ENCODE data around the gene FGF14. TPM values are rescaled to one million over a fixed set of nuclear protein-coding genes. Genes with fewer than 3 reads are reported as not detected.
"Not testable (repeated sequence)": the region's sequence is repeated elsewhere in the genome, so short reads cannot be mapped to it uniquely, and the experiment has no call there.

The FGF14 gene
- polyA plus RNA-seq, 12 donors = 0.27 to 1.7 (median 0.86) TPM; not detected in 2

DNA sequence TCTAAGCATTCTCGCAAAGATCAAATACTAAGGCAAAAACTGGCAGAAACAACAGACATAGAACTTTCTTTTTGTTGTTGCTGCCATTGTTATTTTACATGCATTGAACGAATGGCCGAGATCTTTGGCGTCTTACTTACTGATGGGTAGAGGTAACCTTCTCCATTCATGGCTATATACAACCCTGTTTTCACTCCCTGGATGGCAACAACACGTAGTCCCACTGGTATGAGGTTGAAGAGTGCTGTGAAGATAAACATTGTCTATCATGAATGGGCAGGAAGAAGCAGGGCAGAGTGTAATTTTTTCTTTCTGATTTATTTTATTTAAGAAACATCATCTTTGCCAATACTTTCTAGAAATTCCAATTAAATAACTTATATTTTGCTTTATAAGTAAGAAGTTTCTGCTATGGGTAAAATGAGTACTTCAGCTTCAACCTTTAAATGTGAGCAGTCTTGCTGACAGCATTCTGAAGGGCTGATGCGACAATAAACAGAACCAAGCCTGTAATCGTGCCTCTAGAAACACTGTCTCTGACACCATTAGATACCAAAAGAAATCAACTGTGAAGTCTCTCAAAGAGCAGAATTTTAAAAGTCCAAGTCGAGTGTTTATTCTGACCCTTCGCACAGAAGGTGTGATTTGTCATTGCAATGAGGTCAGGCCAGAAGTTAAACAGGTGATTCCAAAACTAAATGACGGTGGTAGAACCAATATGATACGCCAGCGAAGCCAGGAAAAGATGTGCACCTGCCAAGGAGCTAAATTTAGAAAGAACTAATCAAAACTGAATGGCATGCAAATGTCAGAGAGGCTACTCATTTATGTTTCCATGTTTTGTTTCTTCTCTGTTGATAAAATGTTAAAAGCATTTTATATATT, 533.0 kb downstream of the FGF14 start:
- no peak for DNase-seq

GRCh38 chr13:101866889-101867581, 534.8 kb downstream of the FGF14 start:
- no peak for DNase-seq

DNA sequence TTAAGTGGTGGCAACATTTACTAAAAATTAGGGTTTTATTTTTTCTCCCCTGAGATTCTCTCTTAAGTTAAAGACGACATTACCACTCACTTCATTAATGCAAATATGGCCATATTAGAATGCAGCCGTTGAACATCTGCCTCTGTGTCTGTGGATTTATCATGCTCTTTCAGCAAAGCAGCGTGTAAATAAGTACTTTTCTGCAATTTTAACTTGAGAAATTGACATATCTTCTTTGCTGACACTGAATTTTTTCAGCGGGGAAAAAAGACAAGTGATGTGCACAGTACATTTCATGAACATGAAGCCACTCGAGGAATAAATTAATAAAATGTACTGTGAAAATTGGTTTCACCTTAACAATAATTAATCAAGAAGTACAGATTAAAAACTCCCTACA, 543.0 kb downstream of the FGF14 start:
- DNase-seq = no peak

DNA sequence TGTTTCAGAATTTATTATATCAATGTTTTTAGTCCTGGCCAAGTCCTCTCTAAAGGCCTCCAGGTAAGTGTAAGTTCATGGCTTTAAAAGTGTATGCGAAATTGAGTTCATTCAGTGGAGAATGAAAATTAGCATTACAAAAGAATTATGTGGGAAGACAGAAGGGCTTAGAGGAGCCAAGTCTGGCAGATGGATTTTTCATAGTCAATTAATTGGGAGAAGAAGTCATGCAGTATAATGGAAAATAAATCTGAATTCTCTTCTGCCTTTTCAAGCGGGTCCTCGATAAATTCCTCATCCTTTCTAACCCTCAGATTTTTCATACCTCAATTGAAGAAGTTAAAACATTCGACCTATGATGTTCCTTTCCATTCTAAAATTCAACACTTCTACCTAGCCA, 555.1 kb downstream of the FGF14 start:
- no peak for DNase-seq

DNA sequence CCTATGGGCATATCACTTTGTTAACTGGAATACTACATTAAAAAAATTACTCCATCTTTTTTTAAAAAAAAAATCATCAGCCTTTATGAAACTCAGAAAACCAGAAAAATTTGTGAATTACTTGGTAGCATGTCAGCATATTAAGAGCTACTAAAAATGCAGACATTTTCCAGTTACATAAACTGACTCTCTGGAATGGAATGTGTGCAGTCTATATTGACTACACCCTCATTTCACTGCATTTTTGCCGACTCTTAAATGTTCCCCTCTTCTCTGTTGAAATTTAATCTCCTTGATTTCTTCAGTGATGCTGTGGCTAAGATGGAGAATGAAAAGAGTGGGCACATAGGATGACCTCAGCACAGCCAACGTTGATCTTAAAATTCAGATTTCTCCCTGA, 555.6 kb downstream of the FGF14 start:
- DNase-seq = no peak

- DNase-seq = no peak
Observed at GRCh38 chr13:101845245-101846020, 556.4 kb downstream of the FGF14 start.

- DNase-seq = no peak
Observed at GRCh38 chr13:101841698-101842097, 560.1 kb downstream of the FGF14 start.

DNA sequence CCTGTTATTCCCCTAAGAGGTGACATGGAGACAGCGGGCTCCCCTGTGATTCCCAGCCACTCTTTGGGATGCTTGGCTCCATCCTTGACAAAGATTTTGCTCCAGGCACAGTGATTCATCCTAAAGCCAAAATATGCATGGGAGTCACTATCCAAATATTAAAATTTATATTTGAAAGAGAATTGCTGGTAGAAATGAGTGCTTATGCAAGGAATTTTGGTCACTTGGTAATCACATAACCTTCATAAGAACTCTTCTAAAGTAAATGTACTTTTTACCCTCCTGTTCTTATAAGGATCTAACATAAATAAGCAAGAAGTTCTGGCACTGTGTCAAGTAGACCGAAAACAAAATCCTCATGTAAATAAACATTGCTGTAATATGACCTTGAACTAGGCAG, 563.5 kb downstream of the FGF14 start:
- DNase-seq = no peak

DNA sequence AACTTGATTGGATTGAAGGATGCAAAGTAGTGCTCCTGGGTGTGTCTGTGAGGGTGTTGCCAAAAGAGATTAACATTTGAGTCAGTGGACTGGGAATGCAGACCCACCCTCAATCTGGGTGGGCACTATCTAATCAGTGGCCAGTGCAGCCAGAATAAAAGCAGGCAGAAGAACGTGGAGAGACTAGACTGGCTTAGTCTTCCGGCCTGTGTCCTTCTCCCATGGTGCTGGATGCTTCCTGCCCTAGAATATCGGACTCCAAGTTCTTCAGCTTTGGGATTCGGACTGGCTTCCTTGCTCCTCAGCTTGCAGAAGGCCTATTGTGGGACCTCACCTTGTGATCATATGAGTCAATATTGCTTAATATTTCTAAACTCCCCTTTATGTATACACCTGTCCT, 564.1 kb downstream of the FGF14 start:
- DNase-seq = not testable (repeated sequence)

DNA sequence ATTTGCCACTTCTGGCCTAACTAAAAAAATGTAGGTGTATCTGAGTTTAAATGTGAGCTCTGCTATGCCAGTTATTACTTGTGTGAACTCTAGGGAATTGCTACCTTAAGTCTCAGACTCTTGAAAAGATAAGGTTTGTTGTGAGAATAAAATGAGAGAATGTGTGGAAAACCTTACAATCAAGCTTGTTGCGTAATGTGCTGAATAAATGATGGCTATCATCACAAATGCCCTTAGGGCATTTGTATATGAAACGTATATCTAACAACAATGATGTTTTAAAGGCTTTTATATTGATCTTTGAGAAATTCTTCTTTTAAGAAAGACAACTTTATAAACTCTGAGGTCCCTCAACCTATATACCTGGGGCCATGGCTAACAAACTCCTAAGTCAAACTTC, 564.6 kb downstream of the FGF14 start:
- DNase-seq = no peak

GRCh38 chr13:101835920-101836319, 565.9 kb downstream of the FGF14 start:
- DNase-seq = no peak

GRCh38 chr13:101833671-101834070, 568.2 kb downstream of the FGF14 start:
- DNase-seq = no peak

DNA sequence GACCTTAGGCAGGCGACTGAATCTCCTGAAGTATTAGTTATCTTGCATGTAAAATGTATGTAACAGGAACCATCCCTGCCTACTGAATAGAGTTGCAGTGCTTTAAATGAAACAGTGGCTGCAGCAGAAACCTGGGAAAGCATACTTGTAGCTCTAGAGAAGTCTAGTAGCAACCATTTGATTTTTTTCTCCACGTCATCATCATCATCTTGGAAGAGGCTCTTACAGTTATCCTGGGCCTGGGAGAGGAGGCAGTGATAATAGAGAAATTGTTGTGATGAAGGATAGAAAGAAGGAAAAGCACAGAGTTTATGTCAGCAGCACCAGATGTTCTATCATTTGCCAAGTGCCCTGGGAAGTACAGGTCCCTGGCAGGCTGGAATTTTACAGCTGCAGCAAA, 571.8 kb downstream of the FGF14 start:
- no peak for DNase-seq

GRCh38 chr13:101829484-101829883, 572.4 kb downstream of the FGF14 start:
- DNase-seq = no peak

GRCh38 chr13:101828119-101828518, 573.7 kb downstream of the FGF14 start:
- DNase-seq = no peak

DNA sequence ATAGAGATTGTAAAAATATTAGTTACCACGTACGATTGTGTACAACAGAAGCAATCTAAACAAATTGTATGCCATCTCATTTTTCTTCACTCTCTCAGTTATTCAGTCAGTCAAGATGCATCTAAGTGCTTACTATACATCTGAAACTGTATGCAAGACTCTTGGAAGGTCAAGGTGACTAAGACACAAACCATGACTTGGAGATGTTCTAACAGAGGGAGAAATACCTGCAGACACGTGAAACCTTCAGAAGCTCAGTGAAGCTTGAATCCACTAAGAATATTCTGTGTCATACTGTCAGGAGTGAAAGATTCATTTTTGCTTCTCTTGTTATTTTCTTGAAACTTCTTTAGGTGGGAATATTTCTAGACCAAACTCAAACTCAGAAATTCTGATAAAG, 584.0 kb downstream of the FGF14 start:
- DNase-seq = no peak

DNA sequence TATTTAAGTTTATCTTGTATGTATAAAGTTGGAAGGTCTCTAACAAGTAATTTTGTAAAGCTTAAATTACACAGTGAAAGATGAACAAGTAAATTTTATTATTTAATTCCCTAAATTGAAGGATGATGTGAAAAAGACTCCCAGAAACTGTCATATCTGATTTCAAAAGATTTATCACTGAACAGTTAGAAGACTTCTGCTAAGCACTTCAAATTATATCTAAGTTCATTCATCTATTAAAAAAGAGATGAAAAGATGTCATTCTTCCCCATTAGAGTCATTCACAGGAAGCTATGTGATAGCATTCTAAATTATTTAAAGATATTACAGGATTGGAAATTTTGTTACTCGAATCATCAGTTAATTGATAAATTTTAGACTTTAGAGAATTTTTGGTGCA, 590.0 kb downstream of the FGF14 start:
- no peak for DNase-seq

GRCh38 chr13:101811284-101811839, 590.5 kb downstream of the FGF14 start:
- no peak for DNase-seq

DNA sequence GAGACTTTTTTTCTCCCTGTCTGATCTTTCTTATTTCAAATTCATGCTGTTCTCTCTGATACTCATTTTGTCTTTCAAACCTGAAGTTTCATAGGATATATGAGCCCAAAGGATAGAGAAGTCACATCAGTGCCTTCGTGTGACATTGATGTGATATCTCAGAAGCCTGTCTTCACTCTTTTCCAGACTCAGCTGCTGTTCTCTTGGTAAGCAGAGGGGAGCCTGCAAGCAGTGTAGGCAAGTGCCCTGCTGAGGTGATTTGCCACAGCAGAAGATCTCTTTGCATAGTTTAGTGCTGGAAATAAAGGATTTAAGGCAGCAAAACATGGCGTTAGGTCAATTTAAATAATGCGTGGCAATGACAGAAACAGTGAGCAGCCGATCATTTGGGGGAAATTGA, 602.7 kb downstream of the FGF14 start:
- DNase-seq = no peak

GRCh38 chr13:101798437-101798836, 603.4 kb downstream of the FGF14 start:
- DNase-seq = no peak

- DNase-seq = no peak
Observed at GRCh38 chr13:101795460-101795859, 606.4 kb downstream of the FGF14 start.

DNA sequence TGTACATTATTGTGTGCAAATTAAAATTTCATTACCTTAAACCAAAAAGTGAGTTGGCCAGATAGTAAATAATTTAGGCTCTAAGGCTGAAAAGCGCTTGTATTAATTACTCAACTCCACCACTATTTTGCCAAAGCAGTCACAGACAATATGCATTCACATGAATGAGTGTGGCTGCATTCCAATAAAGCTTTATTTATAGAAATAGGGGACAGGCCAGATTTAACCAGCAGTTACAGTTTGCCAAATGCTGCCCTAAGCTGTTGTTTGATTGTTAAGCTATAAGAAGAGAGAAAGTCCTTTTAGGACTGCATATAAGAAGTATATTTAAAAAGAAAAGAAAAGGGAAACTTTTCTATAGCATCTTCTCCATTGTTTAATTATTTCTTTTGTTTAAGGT, 606.8 kb downstream of the FGF14 start:
- no peak for DNase-seq
